Mammary epithelial cell (primary cell): Measurements from ENCODE around the gene MAPK1.
"Not testable (repeated sequence)": the region's sequence is repeated elsewhere in the genome, so short reads cannot be mapped to it uniquely, and the experiment has no call there.

Source experiments
- EZH2 ChIP-seq: IDR thresholded peaks from 2 replicates; pipeline ENCODE4 v1.6.1; 2012; ENCODE audit warnings: low read length, inconsistent platforms, borderline replicate concordance
- TF ChIP-seq, protein P1 (sequence below), 2 donors: IDR thresholded peaks in 1 of 2; conservative IDR thresholded peaks in 1 of 2; 2 replicates each; pipeline ENCODE4 v1.5.1; 2011 to 2012; ENCODE audit warnings: inconsistent platforms in 2 of 2, low read length in 2 of 2, mild to moderate bottlenecking in 2 of 2, control low read depth in 1 of 2, low read depth in 1 of 2; ENCODE audit not compliant: insufficient read depth in 1 of 2; ENCODE audit errors: extremely low read depth in 1 of 2

DNA sequence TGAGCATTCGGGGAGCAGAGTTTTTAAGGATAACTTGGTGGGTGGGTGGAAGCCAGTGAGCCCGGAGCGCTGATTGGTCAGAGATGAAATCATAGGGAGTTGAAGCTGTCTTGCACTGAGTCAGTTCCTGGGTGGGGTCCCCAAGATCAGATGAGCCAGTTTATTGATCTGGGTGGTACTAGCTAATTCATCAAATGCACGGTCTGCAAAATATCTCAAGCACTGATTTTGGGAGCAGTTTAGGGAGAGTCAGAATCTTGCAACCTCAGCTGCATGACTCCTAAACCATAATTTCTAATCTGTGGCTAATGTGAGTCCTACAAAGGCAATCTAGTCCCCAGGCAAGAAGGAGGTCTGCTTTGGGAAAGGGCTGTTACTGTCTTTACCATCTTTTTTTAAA, 42.9 kb upstream of the MAPK1 start:
- TF ChIP-seq, protein P1, sequence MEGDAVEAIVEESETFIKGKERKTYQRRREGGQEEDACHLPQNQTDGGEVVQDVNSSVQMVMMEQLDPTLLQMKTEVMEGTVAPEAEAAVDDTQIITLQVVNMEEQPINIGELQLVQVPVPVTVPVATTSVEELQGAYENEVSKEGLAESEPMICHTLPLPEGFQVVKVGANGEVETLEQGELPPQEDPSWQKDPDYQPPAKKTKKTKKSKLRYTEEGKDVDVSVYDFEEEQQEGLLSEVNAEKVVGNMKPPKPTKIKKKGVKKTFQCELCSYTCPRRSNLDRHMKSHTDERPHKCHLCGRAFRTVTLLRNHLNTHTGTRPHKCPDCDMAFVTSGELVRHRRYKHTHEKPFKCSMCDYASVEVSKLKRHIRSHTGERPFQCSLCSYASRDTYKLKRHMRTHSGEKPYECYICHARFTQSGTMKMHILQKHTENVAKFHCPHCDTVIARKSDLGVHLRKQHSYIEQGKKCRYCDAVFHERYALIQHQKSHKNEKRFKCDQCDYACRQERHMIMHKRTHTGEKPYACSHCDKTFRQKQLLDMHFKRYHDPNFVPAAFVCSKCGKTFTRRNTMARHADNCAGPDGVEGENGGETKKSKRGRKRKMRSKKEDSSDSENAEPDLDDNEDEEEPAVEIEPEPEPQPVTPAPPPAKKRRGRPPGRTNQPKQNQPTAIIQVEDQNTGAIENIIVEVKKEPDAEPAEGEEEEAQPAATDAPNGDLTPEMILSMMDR (conservative IDR thresholded peaks at IDR 0.05 in 1 of 2, IDR thresholded peaks at IDR 0.05 in 1 of 2; ENCODE audit: extremely low read depth in 1 of 2, insufficient read depth in 1 of 2, low read depth in 1 of 2, low read length in 2 of 2), result not testable (repeated sequence)
- not testable (repeated sequence) for TF ChIP-seq EZH2
